Liver (tissue), 3 donors: Measurements from ENCODE around the gene PLEKHA8.

Experiments used
- EGR1 ChIP-seq, 2 donors: IDR thresholded peaks; 2 replicates each; pipeline ENCODE4 v1.6.1; 2016 to 2018; ENCODE audit warnings: antibody characterized with exemption in 2 of 2, low read depth in 2 of 2
- FOXA1 ChIP-seq: IDR thresholded peaks from 2 replicates; pipeline ENCODE4 v1.6.1; 2016; ENCODE audit warnings: antibody characterized with exemption
- GABPA ChIP-seq, 2 donors: IDR thresholded peaks in 1 of 2; conservative IDR thresholded peaks in 1 of 2; 2 replicates each; pipeline ENCODE4 v1.6.1; 2016; ENCODE audit warnings: antibody characterized with exemption in 2 of 2, mild to moderate bottlenecking in 1 of 2, moderate library complexity in 1 of 2
- HNF4G ChIP-seq: IDR thresholded peaks from 2 replicates; pipeline ENCODE4 v1.6.1; 2016; ENCODE audit warnings: antibody characterized with exemption
- NR2F2 ChIP-seq: IDR thresholded peaks from 2 replicates; pipeline ENCODE4 v1.6.1; 2016; ENCODE audit warnings: antibody characterized with exemption
- RAD21 ChIP-seq, 2 donors: IDR thresholded peaks; 2 replicates each; pipeline ENCODE4 v1.6.1; 2016; ENCODE audit warnings: antibody characterized with exemption in 2 of 2, mild to moderate bottlenecking in 2 of 2
- SP1 ChIP-seq: IDR thresholded peaks from 2 replicates; pipeline ENCODE4 v1.6.1; 2018; ENCODE audit warnings: antibody characterized with exemption, mild to moderate bottlenecking
- TAF1 ChIP-seq: conservative IDR thresholded peaks from 2 replicates; pipeline ENCODE4 v1.6.1; 2016; ENCODE audit warnings: antibody characterized with exemption, mild to moderate bottlenecking
- TF ChIP-seq, protein P1 (sequence below): fragments of 150-350 bp; IDR thresholded peaks from 2 replicates; pipeline ENCODE4 v1.5.1; 2017; ENCODE audit warnings: improper control_type of control experiment, low read depth, low read length; ENCODE audit not compliant: missing input control
- TF ChIP-seq, protein P2 (sequence below): IDR thresholded peaks from 2 replicates; pipeline ENCODE4 v1.6.1; 2016; ENCODE audit warnings: antibody characterized with exemption, mild to moderate bottlenecking
- TF ChIP-seq, protein P3 (sequence below): IDR thresholded peaks from 2 replicates; pipeline ENCODE4 v1.6.1; 2016; ENCODE audit warnings: antibody characterized with exemption
- TF ChIP-seq, protein P4 (sequence below): IDR thresholded peaks from 2 replicates; pipeline ENCODE4 v1.6.1; 2016; ENCODE audit warnings: antibody characterized with exemption
- donor health status: healthy.
- donor health status: healthy.

DNA sequence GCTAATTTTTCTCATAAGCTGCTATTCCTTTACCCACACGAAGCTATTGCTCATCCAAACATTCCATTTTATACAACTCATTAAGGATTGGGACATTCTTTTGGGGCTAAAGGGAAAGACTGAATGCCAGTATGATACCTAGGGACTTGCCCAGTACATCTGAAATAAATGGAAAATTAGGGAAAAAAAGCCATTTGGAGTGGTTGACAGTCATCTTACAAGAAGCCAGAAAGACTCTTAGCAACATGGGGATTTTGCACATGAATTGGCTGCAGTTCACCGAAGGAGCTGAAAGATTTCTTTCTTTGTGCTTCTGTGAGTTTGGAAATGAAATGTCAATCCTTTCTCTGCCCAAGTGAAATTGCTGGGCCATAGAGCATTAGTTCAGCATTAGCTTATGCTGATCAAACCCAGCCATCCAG, 63.3 kb downstream of the PLEKHA8 start:
- TF ChIP-seq NR2F2 (no peak), GABPA (IDR thresholded peaks at IDR 0.05 in 1 of 2, conservative IDR thresholded peaks at IDR 0.05 in 1 of 2) (no peak), TAF1 (no peak), FOXA1 (no peak), RAD21 (IDR thresholded peaks at IDR 0.05) (no peak), EGR1 (IDR thresholded peaks at IDR 0.05; ENCODE audit: low read depth in 2 of 2) (no peak), SP1 (no peak), HNF4G (no peak)
- TF ChIP-seq, protein P1, sequence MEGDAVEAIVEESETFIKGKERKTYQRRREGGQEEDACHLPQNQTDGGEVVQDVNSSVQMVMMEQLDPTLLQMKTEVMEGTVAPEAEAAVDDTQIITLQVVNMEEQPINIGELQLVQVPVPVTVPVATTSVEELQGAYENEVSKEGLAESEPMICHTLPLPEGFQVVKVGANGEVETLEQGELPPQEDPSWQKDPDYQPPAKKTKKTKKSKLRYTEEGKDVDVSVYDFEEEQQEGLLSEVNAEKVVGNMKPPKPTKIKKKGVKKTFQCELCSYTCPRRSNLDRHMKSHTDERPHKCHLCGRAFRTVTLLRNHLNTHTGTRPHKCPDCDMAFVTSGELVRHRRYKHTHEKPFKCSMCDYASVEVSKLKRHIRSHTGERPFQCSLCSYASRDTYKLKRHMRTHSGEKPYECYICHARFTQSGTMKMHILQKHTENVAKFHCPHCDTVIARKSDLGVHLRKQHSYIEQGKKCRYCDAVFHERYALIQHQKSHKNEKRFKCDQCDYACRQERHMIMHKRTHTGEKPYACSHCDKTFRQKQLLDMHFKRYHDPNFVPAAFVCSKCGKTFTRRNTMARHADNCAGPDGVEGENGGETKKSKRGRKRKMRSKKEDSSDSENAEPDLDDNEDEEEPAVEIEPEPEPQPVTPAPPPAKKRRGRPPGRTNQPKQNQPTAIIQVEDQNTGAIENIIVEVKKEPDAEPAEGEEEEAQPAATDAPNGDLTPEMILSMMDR, result no peak
- TF ChIP-seq, protein P2, sequence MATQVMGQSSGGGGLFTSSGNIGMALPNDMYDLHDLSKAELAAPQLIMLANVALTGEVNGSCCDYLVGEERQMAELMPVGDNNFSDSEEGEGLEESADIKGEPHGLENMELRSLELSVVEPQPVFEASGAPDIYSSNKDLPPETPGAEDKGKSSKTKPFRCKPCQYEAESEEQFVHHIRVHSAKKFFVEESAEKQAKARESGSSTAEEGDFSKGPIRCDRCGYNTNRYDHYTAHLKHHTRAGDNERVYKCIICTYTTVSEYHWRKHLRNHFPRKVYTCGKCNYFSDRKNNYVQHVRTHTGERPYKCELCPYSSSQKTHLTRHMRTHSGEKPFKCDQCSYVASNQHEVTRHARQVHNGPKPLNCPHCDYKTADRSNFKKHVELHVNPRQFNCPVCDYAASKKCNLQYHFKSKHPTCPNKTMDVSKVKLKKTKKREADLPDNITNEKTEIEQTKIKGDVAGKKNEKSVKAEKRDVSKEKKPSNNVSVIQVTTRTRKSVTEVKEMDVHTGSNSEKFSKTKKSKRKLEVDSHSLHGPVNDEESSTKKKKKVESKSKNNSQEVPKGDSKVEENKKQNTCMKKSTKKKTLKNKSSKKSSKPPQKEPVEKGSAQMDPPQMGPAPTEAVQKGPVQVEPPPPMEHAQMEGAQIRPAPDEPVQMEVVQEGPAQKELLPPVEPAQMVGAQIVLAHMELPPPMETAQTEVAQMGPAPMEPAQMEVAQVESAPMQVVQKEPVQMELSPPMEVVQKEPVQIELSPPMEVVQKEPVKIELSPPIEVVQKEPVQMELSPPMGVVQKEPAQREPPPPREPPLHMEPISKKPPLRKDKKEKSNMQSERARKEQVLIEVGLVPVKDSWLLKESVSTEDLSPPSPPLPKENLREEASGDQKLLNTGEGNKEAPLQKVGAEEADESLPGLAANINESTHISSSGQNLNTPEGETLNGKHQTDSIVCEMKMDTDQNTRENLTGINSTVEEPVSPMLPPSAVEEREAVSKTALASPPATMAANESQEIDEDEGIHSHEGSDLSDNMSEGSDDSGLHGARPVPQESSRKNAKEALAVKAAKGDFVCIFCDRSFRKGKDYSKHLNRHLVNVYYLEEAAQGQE, result no peak
- TF ChIP-seq, protein P3, sequence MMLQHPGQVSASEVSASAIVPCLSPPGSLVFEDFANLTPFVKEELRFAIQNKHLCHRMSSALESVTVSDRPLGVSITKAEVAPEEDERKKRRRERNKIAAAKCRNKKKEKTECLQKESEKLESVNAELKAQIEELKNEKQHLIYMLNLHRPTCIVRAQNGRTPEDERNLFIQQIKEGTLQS, result no peak
- TF ChIP-seq, protein P4, sequence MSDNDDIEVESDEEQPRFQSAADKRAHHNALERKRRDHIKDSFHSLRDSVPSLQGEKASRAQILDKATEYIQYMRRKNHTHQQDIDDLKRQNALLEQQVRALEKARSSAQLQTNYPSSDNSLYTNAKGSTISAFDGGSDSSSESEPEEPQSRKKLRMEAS, result no peak
